A549 (cell line): Measurements from ENCODE around the gene EIF5AL1. TPM values are rescaled to one million over a fixed set of nuclear protein-coding genes. Genes with fewer than 3 reads are reported as not detected.

ENCODE experiments used
- ATAC-seq, 2 experiments: fragments of 200-7000 bp in 1 of 2; fragments of >200 bp in 1 of 2; cut with Nextera tagmentation in 1 of 2; cut with Tn5 transposase in 1 of 2; 3 replicates each; pipeline versions ENCODE4 v1.8.0 to v1.9.1; 2018 to 2020; ENCODE audit warnings: mild to moderate bottlenecking in 1 of 2, moderate library complexity in 1 of 2
- CTCF ChIA-PET: fragments of 300-600 bp; sonication (Branson Sonifier 250); formaldehyde crosslinking; extraction: SDS; loops from one replicate; lab custom pipeline; 2021; ENCODE audit warnings: antibody characterized with exemption, inconsistent platforms; lab: Yijun Ruan, JAX
- POLR2A ChIA-PET: fragments of 350-600 bp; formaldehyde crosslinking; extraction: SDS; loops from one replicate; lab custom pipeline; 2021; ENCODE audit warnings: antibody characterized with exemption, inconsistent platforms; lab: Yijun Ruan, JAX
- DNase-seq, 2 experiments: peaks; one replicate each; pipeline versions ENCODE4 v3.0.0 to v3.0.0-alpha.2; 2011 to 2016; ENCODE audit warnings: low read depth in 1 of 2, low spot score in 1 of 2
- FAIRE-seq: peaks from 2 replicates; lab custom pipeline; 2011; peaks lifted over from hg19 to GRCh38; lab: Jason Lieb, UNC
- H3K27ac ChIP-seq, 2 experiments: fragments of >200 bp; sonication (Bioruptor Twin); formaldehyde crosslinking; 3 replicates each; pipeline ENCODE4 v1.5.1; 2016 to 2017
- H3K4me1 ChIP-seq: fragments of >200 bp; sonication (Bioruptor Twin); formaldehyde crosslinking; 3 replicates; pipeline ENCODE4 v1.6.1; 2016
- H3K4me2 ChIP-seq: fragments of >200 bp; sonication (Bioruptor Twin); formaldehyde crosslinking; 3 replicates; pipeline ENCODE4 v1.6.1; 2016
- H3K4me3 ChIP-seq: fragments of >200 bp; sonication (Bioruptor Twin); formaldehyde crosslinking; 3 replicates; pipeline ENCODE4 v1.5.1; 2016
- H3K9me3 ChIP-seq: fragments of >200 bp; sonication (Bioruptor Twin); formaldehyde crosslinking; 3 replicates; pipeline ENCODE4 v1.6.1; 2016
- BHLHE40 ChIP-seq: IDR thresholded peaks from 2 replicates; pipeline ENCODE4 v1.6.1; 2012; ENCODE audit warnings: low read depth, low read length, inconsistent platforms
- CBX2 ChIP-seq: fragments of 200-600 bp; sonication (generic); IDR thresholded peaks from 2 replicates; pipeline ENCODE4 v1.6.1; 2016; ENCODE audit warnings: low read depth, mild to moderate bottlenecking, borderline replicate concordance
- CEBPB ChIP-seq, 2 experiments: fragments of >200 bp in 1 of 2; sonication (Bioruptor Twin) in 1 of 2; formaldehyde crosslinking in 1 of 2; IDR thresholded peaks; 2 replicates each; pipeline ENCODE4 v1.6.1; 2012 to 2016
- CHD4 ChIP-seq: fragments of 200-600 bp; sonication (generic); IDR thresholded peaks from 2 replicates; pipeline ENCODE4 v1.6.1; 2016; ENCODE audit warnings: antibody characterized with exemption, mild to moderate bottlenecking, borderline replicate concordance
- EHF ChIP-seq: fragments of 250-450 bp; sonication (Bioruptor Pico); IDR thresholded peaks from 2 replicates; pipeline ENCODE4 v1.5.0; 2020; ENCODE audit warnings: mild to moderate bottlenecking
- EHMT2 ChIP-seq: fragments of 200-600 bp; sonication (generic); IDR thresholded peaks from 2 replicates; pipeline ENCODE4 v1.6.1; 2016; ENCODE audit warnings: antibody characterized with exemption, low read depth, mild to moderate bottlenecking, moderate library complexity
- EP300 ChIP-seq, 2 experiments: fragments of >200 bp; sonication (Bioruptor Twin); formaldehyde crosslinking; IDR thresholded peaks; 2 replicates in 1 of 2; 3 replicates in 1 of 2; pipeline ENCODE4 v1.6.1; 2016 to 2017
- FOSB ChIP-seq: fragments of 250-450 bp; sonication (Bioruptor Pico); IDR thresholded peaks from 2 replicates; pipeline ENCODE4 v1.5.0; 2020; ENCODE audit warnings: mild to moderate bottlenecking, moderate library complexity
- FOSL2 ChIP-seq, 2 experiments: fragments of 450-650 bp in 1 of 2; fragments of >200 bp in 1 of 2; sonication (Bioruptor Twin) in 1 of 2; formaldehyde crosslinking; IDR thresholded peaks; 2 replicates each; pipeline versions ENCODE4 v1.5.0 to v1.6.1; 2016 to 2020; ENCODE audit warnings: mild to moderate bottlenecking in 1 of 2, moderate library complexity in 1 of 2
- HES2 ChIP-seq: fragments of >200 bp; sonication (Bioruptor Twin); formaldehyde crosslinking; IDR thresholded peaks from 2 replicates; pipeline ENCODE4 v1.6.1; 2016
- HMGXB4 ChIP-seq: fragments of 250-450 bp; sonication (Bioruptor Pico); IDR thresholded peaks from 2 replicates; pipeline ENCODE4 v1.5.0; 2021; ENCODE audit warnings: mild to moderate bottlenecking, moderate library complexity, borderline replicate concordance
- HOXA7 ChIP-seq: fragments of 250-450 bp; sonication (Bioruptor Pico); IDR thresholded peaks from 2 replicates; pipeline ENCODE4 v1.5.0; 2020; ENCODE audit warnings: mild to moderate bottlenecking, moderate library complexity
- HOXB5 ChIP-seq: fragments of 250-450 bp; sonication (Bioruptor Pico); IDR thresholded peaks from 2 replicates; pipeline ENCODE4 v1.5.0; 2020; ENCODE audit warnings: mild to moderate bottlenecking, moderate library complexity
- MYC ChIP-seq: IDR thresholded peaks from 2 replicates; pipeline ENCODE4 v1.6.1; 2012; ENCODE audit warnings: mild to moderate bottlenecking, inconsistent platforms, low read length, improper control_type of control experiment, borderline replicate concordance
- PHF8 ChIP-seq: fragments of 200-600 bp; sonication (generic); IDR thresholded peaks from 2 replicates; pipeline ENCODE4 v1.6.1; 2016; ENCODE audit warnings: low read depth, mild to moderate bottlenecking, antibody characterized with exemption, moderate library complexity, borderline replicate concordance
- POLR2A ChIP-seq: IDR thresholded peaks from 2 replicates; pipeline ENCODE4 v1.6.1; 2012; ENCODE audit warnings: mild to moderate bottlenecking, low read length
- SMC3 ChIP-seq: fragments of >200 bp; sonication (Bioruptor Twin); formaldehyde crosslinking; IDR thresholded peaks from 3 replicates; pipeline ENCODE4 v1.6.1; 2018; ENCODE audit warnings: inconsistent platforms
- SREBF2 ChIP-seq: fragments of 450-650 bp; IDR thresholded peaks from 2 replicates; pipeline ENCODE4 v1.6.1; 2014; ENCODE audit warnings: mild to moderate bottlenecking, moderate library complexity
- TP53 ChIP-seq: fragments of 250-450 bp; sonication (Bioruptor Pico); IDR thresholded peaks from 2 replicates; pipeline ENCODE4 v1.5.0; 2021; ENCODE audit warnings: mild to moderate bottlenecking, moderate library complexity
- WGBS: methylation state at CpG from one replicate; pipeline ENCODE4 v1.1.6; 2017; ENCODE audit errors: missing lambda C conversion rate; 5-methylcytosine and 5-hydroxymethylcytosine counted together
- polyA plus RNA-seq, 4 experiments: library from polyadenylated mRNA; depleted of rRNA in 3 of 4; stranded (reverse); fragments of >200 nt; fragmentation: RNase III in 1 of 4; extraction: RNeasy Plus Mini Kit Qiagen cat#74134 plus additional on column Dnase treatment in 1 of 4; gene quantifications; 2 replicates in 3 of 4; 3 replicates in 1 of 4; pipeline ENCODE4 v1.2.3, GENCODE V29; 2011 to 2017
- TF ChIP-seq, protein P1 (sequence below): fragments of >200 bp; sonication (Bioruptor Twin); formaldehyde crosslinking; IDR thresholded peaks from 3 replicates; pipeline ENCODE4 v1.5.1; 2016
- TF ChIP-seq, protein P2 (sequence below): fragments of 250-450 bp; sonication (Bioruptor Pico); IDR thresholded peaks from 2 replicates; pipeline ENCODE4 v1.5.0; 2020; ENCODE audit warnings: low read depth, mild to moderate bottlenecking, moderate library complexity

The EIF5AL1 gene
- polyA plus RNA-seq, 2 of the 4 experiments (the other 2 are of a cell fraction), result 1.7 to 5.7 TPM

DNA sequence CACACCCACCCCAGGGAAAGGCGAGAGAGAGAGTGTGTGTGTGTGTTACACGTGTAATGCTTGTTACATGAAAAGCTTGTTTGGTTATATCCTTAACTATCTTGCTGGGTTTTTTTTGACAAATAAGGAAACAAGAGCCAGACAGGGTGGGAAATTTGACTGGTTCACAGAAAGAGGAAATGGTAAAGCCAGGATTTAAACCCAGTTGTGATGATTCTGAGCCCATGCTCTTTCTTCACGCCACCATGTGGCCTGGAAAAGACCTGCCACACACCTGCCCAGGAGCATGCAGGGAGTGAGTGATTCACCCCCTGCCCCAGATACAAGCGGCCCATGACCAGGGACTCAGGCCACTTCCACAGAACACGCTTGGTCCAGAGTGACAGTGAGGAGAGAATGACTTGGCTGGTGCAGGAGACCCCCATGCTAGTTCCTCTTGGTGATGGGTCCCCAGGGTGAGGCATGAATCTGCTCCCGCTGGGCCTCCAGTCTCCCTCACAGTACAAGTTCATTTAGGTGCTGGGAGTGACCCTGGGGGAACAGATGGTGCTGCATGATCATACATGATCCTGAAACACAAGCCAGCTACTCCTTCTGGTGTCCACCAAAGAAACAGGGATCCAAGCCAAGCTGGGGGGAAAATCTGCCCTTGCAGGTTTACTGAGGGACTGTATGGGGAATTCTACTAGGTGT, 21.0 kb upstream of the EIF5AL1 start (continued):
- TF ChIP-seq HMGXB4 (no peak), EHMT2 (no peak)

DNA sequence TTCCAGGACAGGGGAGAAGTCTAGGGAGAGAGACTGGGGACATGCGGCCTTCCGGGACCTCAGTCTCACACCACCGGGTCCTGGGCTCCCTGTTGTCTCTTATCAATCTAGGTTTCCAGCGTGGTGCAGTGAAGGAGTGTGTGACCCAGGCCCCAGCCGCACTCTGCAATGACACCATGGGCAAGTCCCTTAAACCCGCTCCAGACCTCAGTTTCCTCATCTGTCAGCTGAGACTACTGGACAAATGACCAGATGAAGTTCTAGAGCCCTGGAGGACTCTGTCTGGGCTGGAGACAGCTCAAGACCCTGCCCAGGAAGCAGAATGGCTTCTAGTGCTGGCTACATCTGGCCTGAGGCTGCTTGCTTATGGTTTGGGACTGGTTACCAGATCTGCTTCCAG, 20.1 kb upstream of the EIF5AL1 start:
- peaks cover 12% of the 10 kb centered on the region for H3K4me1 ChIP-seq
- CTCF ChIA-PET, result interaction anchor here (1.6 to 19.9 kb wide), 2 partner anchors 10 to 118 kb away, joined by 3 to 145 read pairs; no protein-coding TSS in a partner anchor
- TF ChIP-seq HOXA7 (CRISPR knock-in tag) (no peak), EP300 (IDR thresholded peaks at IDR 0.05) (no peak), POLR2A (no peak), SMC3 (no peak), HMGXB4 (no peak), CHD4 (no peak), CBX2 (no peak)
- no peak overlapping the region for H3K4me2 ChIP-seq
- H3K4me3 ChIP-seq, result no peak overlapping the region
- FAIRE-seq, result no peak
- WGBS, result 81% methylated on average over 6 of the region's 6 CpGs
- ATAC-seq, result no peak
- no peak for DNase-seq
- H3K27ac ChIP-seq, result no peak overlapping the region
- H3K9me3 ChIP-seq, result no peaks in the 10 kb centered on the region
- POLR2A ChIA-PET, result no interaction called here

DNA sequence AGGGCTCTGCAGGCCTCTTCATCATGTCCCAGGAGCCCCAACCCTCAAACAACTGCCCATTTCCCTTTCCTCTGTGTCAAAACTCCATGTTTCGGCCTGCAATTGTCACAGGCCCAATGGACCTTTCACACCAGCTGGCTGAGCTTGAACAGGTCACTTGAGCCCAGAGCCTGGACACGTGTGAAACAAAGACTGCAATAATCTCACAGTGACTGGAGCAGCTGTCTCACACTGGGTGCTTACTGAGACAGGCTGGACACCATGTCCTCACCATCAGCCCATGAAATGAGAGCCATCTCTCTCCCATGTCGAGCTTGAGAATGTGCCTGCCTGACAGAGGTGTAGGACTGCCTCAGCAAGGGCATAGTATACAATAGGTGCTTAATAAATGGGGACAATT, 19.5 kb upstream of the EIF5AL1 start:
- ATAC-seq (no peak), DNase-seq (no peak), FAIRE-seq (no peak)
- H3K4me3 ChIP-seq, result no peak overlapping the region
- H3K27ac ChIP-seq, result no peak overlapping the region
- 30% methylated on average over 3 of the region's 3 CpGs for WGBS
- no peak for TF ChIP-seq TP53 (CRISPR knock-in tag)
- TF ChIP-seq CEBPB (IDR thresholded peaks at IDR 0.05), result no peak
- TF ChIP-seq, protein P1, sequence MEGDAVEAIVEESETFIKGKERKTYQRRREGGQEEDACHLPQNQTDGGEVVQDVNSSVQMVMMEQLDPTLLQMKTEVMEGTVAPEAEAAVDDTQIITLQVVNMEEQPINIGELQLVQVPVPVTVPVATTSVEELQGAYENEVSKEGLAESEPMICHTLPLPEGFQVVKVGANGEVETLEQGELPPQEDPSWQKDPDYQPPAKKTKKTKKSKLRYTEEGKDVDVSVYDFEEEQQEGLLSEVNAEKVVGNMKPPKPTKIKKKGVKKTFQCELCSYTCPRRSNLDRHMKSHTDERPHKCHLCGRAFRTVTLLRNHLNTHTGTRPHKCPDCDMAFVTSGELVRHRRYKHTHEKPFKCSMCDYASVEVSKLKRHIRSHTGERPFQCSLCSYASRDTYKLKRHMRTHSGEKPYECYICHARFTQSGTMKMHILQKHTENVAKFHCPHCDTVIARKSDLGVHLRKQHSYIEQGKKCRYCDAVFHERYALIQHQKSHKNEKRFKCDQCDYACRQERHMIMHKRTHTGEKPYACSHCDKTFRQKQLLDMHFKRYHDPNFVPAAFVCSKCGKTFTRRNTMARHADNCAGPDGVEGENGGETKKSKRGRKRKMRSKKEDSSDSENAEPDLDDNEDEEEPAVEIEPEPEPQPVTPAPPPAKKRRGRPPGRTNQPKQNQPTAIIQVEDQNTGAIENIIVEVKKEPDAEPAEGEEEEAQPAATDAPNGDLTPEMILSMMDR, result no peak
- no peak for TF ChIP-seq BHLHE40
- TF ChIP-seq PHF8, result no peak
- no peak for TF ChIP-seq MYC
- no peak for TF ChIP-seq FOSL2 (IDR thresholded peaks at IDR 0.05)
- TF ChIP-seq FOSL2 (CRISPR knock-in tag; IDR thresholded peaks at IDR 0.05), result no peak
- no peak for TF ChIP-seq SREBF2
- no peak for TF ChIP-seq SMC3
- TF ChIP-seq, protein P2, sequence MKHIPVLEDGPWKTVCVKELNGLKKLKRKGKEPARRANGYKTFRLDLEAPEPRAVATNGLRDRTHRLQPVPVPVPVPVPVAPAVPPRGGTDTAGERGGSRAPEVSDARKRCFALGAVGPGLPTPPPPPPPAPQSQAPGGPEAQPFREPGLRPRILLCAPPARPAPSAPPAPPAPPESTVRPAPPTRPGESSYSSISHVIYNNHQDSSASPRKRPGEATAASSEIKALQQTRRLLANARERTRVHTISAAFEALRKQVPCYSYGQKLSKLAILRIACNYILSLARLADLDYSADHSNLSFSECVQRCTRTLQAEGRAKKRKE (CRISPR knock-in tag), result no peak
- no peak for TF ChIP-seq EHF (CRISPR knock-in tag)
- TF ChIP-seq HOXB5 (CRISPR knock-in tag), result no peak
- TF ChIP-seq FOSB (CRISPR knock-in tag), result no peak
- TF ChIP-seq HES2, result no peak
- ChIA-PET POLR2A (no interaction called here), CTCF (interaction anchor here (1.2 to 19.9 kb wide), 2 partner anchors 118 to 165 kb away, joined by 3 to 145 read pairs; no protein-coding TSS in a partner anchor)
- H3K4me1 ChIP-seq, result peaks cover 10% of the 10 kb centered on the region
- H3K9me3 ChIP-seq, result no peaks in the 10 kb centered on the region
- H3K4me2 ChIP-seq, result no peak overlapping the region
